Activated CD8-positive, alpha-beta T cell treated with anti-CD3 and anti-CD28 coated beads for 36 hours (primary cell): ENCODE results near the gene SLC12A7. TPM values are rescaled to one million over a fixed set of nuclear protein-coding genes. Genes with fewer than 3 reads are reported as not detected.

Experiments used
- ATAC-seq: fragments of 200-7000 bp; cut with Tn5 transposase; one replicate; pipeline ENCODE4 v1.10.0; 2021; ENCODE audit warnings: mild to moderate bottlenecking, moderate library complexity
- CTCF ChIA-PET: fragments of 350-600 bp; sonication (Branson Sonifier 250); formaldehyde crosslinking; loops from one replicate; lab custom pipeline; 2021; ENCODE audit warnings: antibody characterized with exemption; lab: Charles Lee
- POLR2A ChIA-PET: fragments of 350-600 bp; sonication (Branson Sonifier 250); formaldehyde crosslinking; loops from one replicate; lab custom pipeline; 2021; ENCODE audit warnings: antibody characterized with exemption; lab: Charles Lee
- DNase-seq: peaks from one replicate; pipeline ENCODE4 v3.0.0-alpha.2; 2020
- H3K27ac Mint-ChIP-seq: one replicate; pipeline ENCODE4 v1.8.0; 2021; ENCODE audit warnings: mild to moderate bottlenecking, mixed read lengths
- H3K27me3 Mint-ChIP-seq: one replicate; pipeline ENCODE4 v1.8.0; 2021; ENCODE audit warnings: mixed read lengths
- H3K36me3 Mint-ChIP-seq: one replicate; pipeline ENCODE4 v1.8.0; 2021; ENCODE audit warnings: low read depth, mixed read lengths
- H3K4me1 Mint-ChIP-seq: one replicate; pipeline ENCODE4 v1.8.0; 2021; ENCODE audit warnings: low read depth, mixed read lengths
- H3K4me3 Mint-ChIP-seq: one replicate; pipeline ENCODE4 v1.8.0; 2021; ENCODE audit warnings: mild to moderate bottlenecking, moderate library complexity, mixed read lengths
- H3K9me3 Mint-ChIP-seq: one replicate; pipeline ENCODE4 v1.8.0; 2021; ENCODE audit warnings: mixed read lengths
- CTCF ChIP-seq: fragments of 200-600 bp; IDR thresholded peaks from one replicate; pipeline ENCODE4 v1.8.0; 2022; ENCODE audit warnings: antibody characterized with exemption, mild to moderate bottlenecking
- intact Hi-C: fragments of 100-400 bp; cut with micrococcal nuclease; formaldehyde crosslinking; loops from one replicate; pipeline ENCODE4 v1.10.0; 2022
- total RNA-seq, 2 experiments: library from RNA; stranded (reverse); gene quantifications; one replicate each; pipeline ENCODE4 v1.2.3, GENCODE V29; 2021

SLC12A7 gene
- total RNA-seq, 2 experiments from 2014 or later: 21.6 to 24.8 TPM

DNA sequence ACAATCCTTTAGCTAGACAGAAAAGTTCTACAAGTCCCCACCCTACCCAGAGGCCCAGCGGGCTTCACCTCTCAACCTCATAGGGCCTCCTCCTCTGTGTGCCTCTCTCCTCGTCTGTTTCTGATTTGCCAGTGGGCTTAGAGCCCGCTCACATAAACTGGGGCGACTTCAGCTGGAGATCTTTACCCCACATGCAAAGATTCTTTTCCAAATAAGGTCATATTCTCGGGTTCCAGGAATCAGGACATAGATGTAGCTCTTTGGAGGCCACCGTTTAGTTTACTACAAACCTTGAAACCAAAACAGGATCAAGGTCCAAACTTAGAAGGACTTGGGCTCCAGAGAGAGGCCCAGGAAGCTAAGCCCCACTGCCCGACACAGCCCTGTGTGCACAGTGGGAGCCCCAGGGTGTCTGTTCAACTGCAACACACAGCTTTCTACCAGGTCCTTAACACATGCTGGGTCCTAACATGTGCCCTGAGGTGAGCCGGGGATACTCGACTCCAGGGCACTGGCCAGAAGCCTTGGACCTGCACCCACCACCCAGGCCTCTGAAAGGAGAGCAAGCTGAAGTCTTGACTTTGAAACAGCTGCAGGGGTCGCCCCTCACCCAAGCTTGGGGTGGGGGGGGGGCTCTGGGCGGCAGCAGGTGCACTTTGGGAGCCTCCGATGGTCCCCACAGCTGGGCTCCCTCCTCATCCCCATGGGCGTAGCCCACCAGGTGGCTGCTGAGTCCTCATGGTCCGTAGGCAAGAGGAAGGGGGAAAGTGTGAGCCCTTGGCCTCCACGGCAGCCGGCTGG, 26.8 kb upstream of the SLC12A7 start:
- ATAC-seq (no peak), DNase-seq (no peak)
- H3K27ac Mint-ChIP-seq: no peak overlapping the region
- H3K36me3 Mint-ChIP-seq: no peaks in the 10 kb centered on the region
- ChIA-PET POLR2A (interaction anchor here (0.6 to 0.9 kb wide), 2 partner anchors 14 to 21 kb away, joined by 3 read pairs; no protein-coding TSS in a partner anchor), CTCF (interaction anchor here (0.9 to 2.9 kb wide), 11 partner anchors 10 to 507 kb away, joined by 3 to 12 read pairs (median 4); no protein-coding TSS in a partner anchor)
- TF ChIP-seq CTCF: no peak
- H3K4me1 Mint-ChIP-seq: peaks cover 3% of the 10 kb centered on the region
- H3K4me3 Mint-ChIP-seq: no peak overlapping the region
- H3K27me3 Mint-ChIP-seq: no peaks in the 10 kb centered on the region
- intact Hi-C loops: no loop called here
- no peaks in the 10 kb centered on the region for H3K9me3 Mint-ChIP-seq

- peak; percentile 23 for ATAC-seq
- Mint-ChIP-seq H3K9me3 (no peaks in the 10 kb centered on the region), H3K27ac (no peak overlapping the region), H3K36me3 (no peaks in the 10 kb centered on the region), H3K4me3 (no peak overlapping the region), H3K27me3 (no peaks in the 10 kb centered on the region), H3K4me1 (peaks cover 3% of the 10 kb centered on the region)
- intact Hi-C loops: no loop called here
- POLR2A ChIA-PET: interaction anchor here (0.6 kb wide), 1 partner anchor 13 kb away, joined by 3 read pairs; no protein-coding TSS in a partner anchor
- DNase-seq: peak; percentile 35
- no peak for TF ChIP-seq CTCF
- CTCF ChIA-PET: interaction anchor here (0.9 to 1.9 kb wide), 10 partner anchors 11 to 508 kb away, joined by 3 to 12 read pairs (median 3); no protein-coding TSS in a partner anchor
Measured at GRCh38 chr5:1137567-1138444, 25.9 kb upstream of the SLC12A7 start.

GRCh38 chr5:1136814-1137213, 25.0 kb upstream of the SLC12A7 start:
- H3K9me3 Mint-ChIP-seq: no peaks in the 10 kb centered on the region
- ChIA-PET POLR2A (no interaction called here), CTCF (interaction anchor here (1.1 kb wide), 1 partner anchor 213 kb away, joined by 3 read pairs; no protein-coding TSS in a partner anchor)
- no peak for ATAC-seq
- no peak overlapping the region for H3K27ac Mint-ChIP-seq
- no peaks in the 10 kb centered on the region for H3K36me3 Mint-ChIP-seq
- no peak for TF ChIP-seq CTCF
- H3K27me3 Mint-ChIP-seq: no peaks in the 10 kb centered on the region
- peaks cover 3% of the 10 kb centered on the region for H3K4me1 Mint-ChIP-seq
- no peak for DNase-seq
- no peak overlapping the region for H3K4me3 Mint-ChIP-seq
- intact Hi-C loops: no loop called here

GRCh38 chr5:1135696-1136525, 24.0 kb upstream of the SLC12A7 start:
- DNase-seq (no peak), ATAC-seq (no peak)
- ChIA-PET CTCF (interaction anchor here (0.6 to 1.1 kb wide), 3 partner anchors 11 to 212 kb away, joined by 3 read pairs; no protein-coding TSS in a partner anchor), POLR2A (interaction anchor here (1.0 kb wide), 1 partner anchor 498 kb away, joined by 3 read pairs; no protein-coding TSS in a partner anchor)
- TF ChIP-seq CTCF: no peak
- Mint-ChIP-seq H3K27me3 (no peaks in the 10 kb centered on the region), H3K4me3 (no peak overlapping the region), H3K9me3 (no peaks in the 10 kb centered on the region), H3K27ac (no peak overlapping the region), H3K36me3 (no peaks in the 10 kb centered on the region), H3K4me1 (peaks cover 3% of the 10 kb centered on the region)
- intact Hi-C loops: no loop called here
